GM23248 (cell line): Measurements from ENCODE around the gene GRID2IP. TPM values are rescaled to one million over a fixed set of nuclear protein-coding genes. Genes with fewer than 3 reads are reported as not detected.

Source experiments
- DNase-seq: peaks from one replicate; pipeline ENCODE4 v3.0.0-alpha.2; 2015
- H2AFZ ChIP-seq: fragments of 200-600 bp; sonication (generic); 2 replicates; pipeline ENCODE4 v1.6.1; 2016; ENCODE audit warnings: antibody characterized with exemption
- H3F3A ChIP-seq: fragments of 200-600 bp; sonication (generic); 2 replicates; pipeline ENCODE4 v1.6.1; 2016; ENCODE audit warnings: mild to moderate bottlenecking, antibody characterized with exemption, mixed run types; ENCODE audit not compliant: insufficient read depth
- H3K27ac ChIP-seq: fragments of 200-600 bp; sonication (generic); 2 replicates; pipeline ENCODE4 v1.5.1; 2016; ENCODE audit warnings: mild to moderate bottlenecking
- H3K27me3 ChIP-seq: fragments of 200-600 bp; sonication (generic); replicated peaks from 2 replicates; pipeline ENCODE4 v1.6.1; 2016; ENCODE audit warnings: mild to moderate bottlenecking; ENCODE audit not compliant: insufficient read depth
- H3K36me3 ChIP-seq: fragments of 200-600 bp; sonication (generic); 2 replicates; pipeline ENCODE4 v1.6.1; 2016; ENCODE audit warnings: low read depth, mild to moderate bottlenecking
- H3K4me1 ChIP-seq: fragments of 200-600 bp; sonication (generic); 2 replicates; pipeline ENCODE4 v1.6.1; 2016; ENCODE audit warnings: mild to moderate bottlenecking; ENCODE audit not compliant: insufficient read depth
- H3K4me2 ChIP-seq: fragments of 200-600 bp; sonication (generic); one replicate; pipeline ENCODE4 v1.6.1; 2016; ENCODE audit warnings: mild to moderate bottlenecking; ENCODE audit not compliant: unreplicated experiment
- H3K4me3 ChIP-seq: fragments of 200-600 bp; sonication (generic); 2 replicates; pipeline ENCODE4 v1.5.1; 2016; ENCODE audit warnings: mild to moderate bottlenecking
- H3K79me2 ChIP-seq: fragments of 200-600 bp; sonication (generic); 2 replicates; pipeline ENCODE4 v1.6.1; 2016; ENCODE audit warnings: mild to moderate bottlenecking; ENCODE audit not compliant: insufficient read depth
- H3K9ac ChIP-seq: fragments of 200-600 bp; sonication (generic); 2 replicates; pipeline ENCODE4 v1.6.1; 2016; ENCODE audit warnings: mild to moderate bottlenecking
- H3K9me2 ChIP-seq: fragments of 200-600 bp; sonication (generic); 2 replicates; pipeline ENCODE4 v1.6.1; 2016; ENCODE audit warnings: mixed run types, mild to moderate bottlenecking, moderate library complexity; ENCODE audit not compliant: insufficient read depth
- H3K9me3 ChIP-seq: fragments of 200-600 bp; sonication (generic); one replicate; pipeline ENCODE4 v1.6.1; 2017; ENCODE audit warnings: low read depth
- H4K20me1 ChIP-seq: fragments of 200-600 bp; sonication (generic); 2 replicates; pipeline ENCODE4 v1.6.0; 2016; ENCODE audit not compliant: insufficient read depth
- EZH2 ChIP-seq: fragments of 200-600 bp; sonication (generic); IDR thresholded peaks from 2 replicates; pipeline ENCODE4 v1.6.1; 2018; ENCODE audit warnings: antibody characterized with exemption, mild to moderate bottlenecking; ENCODE audit not compliant: insufficient read depth, poor library complexity, severe bottlenecking
- EZH2phosphoT487 ChIP-seq: fragments of 200-600 bp; sonication (generic); IDR thresholded peaks from 2 replicates; pipeline ENCODE4 v1.6.1; 2018; ENCODE audit warnings: antibody characterized with exemption, moderate library complexity, mild to moderate bottlenecking, low read depth; ENCODE audit not compliant: insufficient read depth
- WGBS, 2 experiments: methylation state at CpG; one replicate each; pipeline ENCODE4 v1.1.6; 2015 to 2017; ENCODE audit warnings: low lambda C conversion rate in 2 of 2, low coverage in 1 of 2; ENCODE audit errors: missing lambda C conversion rate in 2 of 2; 5-methylcytosine and 5-hydroxymethylcytosine counted together
- in situ Hi-C: fragments of 300-500 bp; cut with MboI; formaldehyde crosslinking; loops from 2 replicates; pipeline ENCODE4 v1.15.0; 2020
- polyA plus RNA-seq: library from polyadenylated mRNA; unstranded; fragments of >200 nt; fragmentation: Nextera tagmentation; extraction: Ambion mirVana; gene quantifications from 2 replicates; pipeline ENCODE4 v1.2.1, GENCODE V29; 2016
- total RNA-seq: library from RNA; depleted of rRNA; stranded (reverse); fragments of >200 nt; shearing (Covaris generic); gene quantifications from 2 replicates; pipeline ENCODE4 v1.2.3, GENCODE V29; 2014; rRNA removed

The GRID2IP gene
- total RNA-seq (not detected in 2 replicates), polyA plus RNA-seq (not detected in 2 replicates)

DNA sequence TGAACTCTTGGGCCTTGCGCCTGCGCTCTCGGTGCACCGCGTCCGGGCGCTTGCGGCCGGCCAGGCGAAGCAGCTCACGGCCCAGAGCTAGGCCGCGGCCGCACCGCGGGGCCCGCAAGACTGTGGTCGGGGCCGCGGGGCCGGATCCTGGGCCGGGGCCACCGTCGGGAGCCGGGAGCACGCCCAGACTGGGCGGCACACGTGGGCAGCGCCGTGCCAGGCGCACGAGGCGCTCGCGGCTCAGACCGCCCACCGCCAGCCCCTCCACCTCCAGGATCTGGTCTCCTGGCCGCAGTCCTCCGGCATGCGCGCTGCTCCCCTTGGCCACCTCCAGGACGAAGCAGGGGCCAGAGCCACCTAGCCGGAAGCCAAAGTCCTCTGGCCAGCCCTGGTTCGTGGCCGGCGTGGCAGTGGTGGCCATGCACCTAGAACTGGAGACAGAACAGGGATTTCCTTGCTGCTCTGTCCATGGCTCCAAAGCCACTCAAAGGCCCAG is at the start of gene GRID2IP:
TSS of gene GRID2IP (minus strand) at position 446 of the 496 bp plus-strand sequence. CDS start at position 421, 25 bp downstream.
- WGBS, 2 experiments: 48 to 61% methylated on average over 24 to 43 of the region's 46 CpGs

DNA sequence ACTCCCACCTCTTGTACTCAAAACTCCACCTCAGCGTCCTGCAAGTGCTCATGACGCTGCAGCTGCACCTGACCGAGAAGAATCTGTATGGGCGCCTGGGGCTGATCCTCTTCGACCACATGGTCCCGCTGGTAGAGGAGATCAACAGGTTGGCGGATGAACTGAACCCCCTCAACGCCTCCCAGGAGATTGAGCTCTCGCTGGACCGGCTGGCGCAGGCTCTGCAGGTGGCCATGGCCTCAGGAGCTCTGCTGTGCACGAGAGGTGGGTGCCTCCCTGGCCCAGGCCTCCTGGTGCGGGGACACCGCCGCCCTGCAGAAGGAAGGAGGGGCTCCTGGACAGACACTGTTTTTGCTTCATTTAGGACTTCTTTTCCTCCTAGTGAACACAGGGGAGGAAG is 48.8 kb upstream of the GRID2IP start:
- Histone ChIP-seq H3K9ac (no peak overlapping the region), H4K20me1 (no peaks in the 10 kb centered on the region), H3K9me3 (no peaks in the 10 kb centered on the region), H3F3A (no peaks in the 10 kb centered on the region), H3K9me2 (no peaks in the 10 kb centered on the region), H3K27ac (no peak overlapping the region), H3K4me1 (no peaks in the 10 kb centered on the region), H2AFZ (no peak overlapping the region), H3K36me3 (peaks cover 7% of the 10 kb centered on the region; the same call in 1 of the 2 replicates), H3K4me3 (no peak overlapping the region), H3K4me2 (no peak overlapping the region), H3K27me3 (no peaks in the 10 kb centered on the region), H3K79me2 (no peaks in the 10 kb centered on the region)
- in situ Hi-C loops: no loop called here
- TF ChIP-seq EZH2phosphoT487: no peak
- TF ChIP-seq EZH2: no peak
- WGBS, 2 experiments: 93 to 97% methylated on average over 15 of the region's 15 CpGs
- no peak for DNase-seq

More for the DNA sequence above, at the start of gene GRID2IP:
- DNase-seq: no peak
- Histone ChIP-seq H3K79me2 (no peaks in the 10 kb centered on the region), H4K20me1 (no peaks in the 10 kb centered on the region), H3K9me2 (no peaks in the 10 kb centered on the region), H3K9me3 (no peaks in the 10 kb centered on the region), H3K4me2 (no peak within 1 kb of the TSS), H2AFZ (no peak within 1 kb of the TSS), H3K27ac (no peak within 1 kb of the TSS), H3K4me3 (no peak within 1 kb of the TSS), H3K4me1 (no peaks in the 10 kb centered on the region), H3K9ac (no peak within 1 kb of the TSS), H3K27me3 (no peaks in the 10 kb centered on the region), H3K36me3 (no peaks in the 10 kb centered on the region), H3F3A (no peaks in the 10 kb centered on the region)
- TF ChIP-seq EZH2phosphoT487 (no peak), EZH2 (no peak)
- in situ Hi-C loops: no loop called here

DNA sequence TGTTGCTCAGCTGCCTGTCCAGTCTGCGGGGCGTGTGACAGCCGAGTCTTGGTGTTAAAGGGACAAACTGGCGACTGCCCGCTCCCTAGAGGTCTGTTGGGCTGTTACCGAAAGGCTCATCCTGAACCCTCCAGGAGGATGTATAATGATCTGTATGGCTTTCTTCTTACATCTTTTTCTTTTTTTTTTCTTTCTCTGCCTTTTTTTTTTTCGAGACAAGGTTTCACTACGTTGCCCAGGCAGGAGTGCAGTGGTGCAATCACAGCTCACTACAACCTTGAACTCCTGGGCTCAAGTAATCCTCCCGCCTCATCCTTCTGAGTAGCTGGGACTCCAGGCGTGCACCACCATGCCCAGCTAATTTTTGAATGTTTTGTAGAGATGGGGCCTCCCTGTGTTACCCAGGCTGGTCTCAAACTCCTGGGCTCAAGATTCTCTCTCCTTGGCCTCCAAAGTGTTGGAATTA is 39.4 kb upstream of the GRID2IP start:
- Histone ChIP-seq H3K9me3 (no peaks in the 10 kb centered on the region), H3K9ac (peak overlapping the region; percentile 80), H3K9me2 (no peaks in the 10 kb centered on the region), H3K27me3 (no peaks in the 10 kb centered on the region), H3K4me1 (peaks cover 7% of the 10 kb centered on the region; the same call in 1 of the 2 replicates), H4K20me1 (no peaks in the 10 kb centered on the region), H3K4me3 (peak overlapping the region; percentile 84), H3K27ac (peak overlapping the region; percentile 38), H3F3A (peaks cover 6% of the 10 kb centered on the region), H3K79me2 (peaks cover 23% of the 10 kb centered on the region), H3K4me2 (peak overlapping the region; percentile 91), H3K36me3 (peaks cover 8% of the 10 kb centered on the region; the same call in 1 of the 2 replicates), H2AFZ (peak overlapping the region; percentile 80)
- no peak for TF ChIP-seq EZH2phosphoT487
- TF ChIP-seq EZH2: no peak
- 9% methylated on average over 10 of the region's 10 CpGs for WGBS, 2 experiments
- in situ Hi-C loops: loop anchor here (5.0 to 25.0 kb wide), 2 partner anchors 52 to 347 kb away; no protein-coding TSS in a partner anchor
- DNase-seq: no peak

DNA sequence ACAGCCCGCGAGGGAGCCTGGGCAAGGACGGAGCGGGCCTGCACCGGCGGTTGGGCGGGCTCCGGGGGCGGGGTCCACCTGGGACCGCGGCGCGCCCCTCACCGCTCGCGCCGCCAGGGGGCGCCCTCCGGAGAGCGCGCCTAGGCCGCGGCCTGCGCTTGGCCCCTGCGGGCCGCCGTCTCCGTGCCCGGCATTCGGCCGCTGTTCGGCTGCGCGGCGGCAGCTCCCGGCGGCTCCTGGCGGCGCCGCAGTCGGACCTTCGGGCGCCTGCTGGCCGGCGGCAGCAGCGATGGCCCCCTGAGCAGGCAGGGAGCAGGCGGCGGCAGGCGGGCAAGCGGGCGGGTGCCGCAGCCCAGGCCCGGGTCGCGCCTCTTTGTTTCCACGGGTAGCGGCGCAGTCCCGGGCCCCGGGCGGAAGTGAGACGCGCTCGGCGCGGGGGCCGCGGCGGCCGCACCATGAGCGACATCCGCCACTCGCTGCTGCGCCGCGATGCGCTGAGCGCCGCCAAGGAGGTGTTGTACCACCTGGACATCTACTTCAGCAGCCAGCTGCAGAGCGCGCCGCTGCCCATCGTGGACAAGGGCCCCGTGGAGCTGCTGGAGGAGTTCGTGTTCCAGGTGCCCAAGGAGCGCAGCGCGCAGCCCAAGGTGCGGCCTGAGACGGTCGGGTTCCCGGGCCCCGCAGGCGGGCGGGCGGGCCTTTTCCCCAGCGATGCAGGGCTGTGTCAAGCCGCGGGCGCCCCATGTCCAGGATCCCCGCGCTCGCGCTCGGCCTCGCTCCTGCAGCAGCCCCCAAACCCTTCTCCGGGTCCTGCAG is 38.8 kb upstream of the GRID2IP start, which contains the start of gene INTS15:
TSS of gene INTS15 (plus strand) at position 193 of the 816 bp plus-strand sequence. CDS start at position 456, 263 bp downstream.
- Histone ChIP-seq H3K4me2 (peak within 1 kb of the TSS; percentile 91), H3K79me2 (peaks cover 23% of the 10 kb centered on the region), H3K9me2 (no peaks in the 10 kb centered on the region), H2AFZ (peak within 1 kb of the TSS; percentile 80), H3K4me1 (peaks cover 7% of the 10 kb centered on the region; the same call in 1 of the 2 replicates), H3K36me3 (peaks cover 8% of the 10 kb centered on the region; the same call in 1 of the 2 replicates), H3K27ac (peak within 1 kb of the TSS; percentile 38), H4K20me1 (no peaks in the 10 kb centered on the region), H3K9ac (peak within 1 kb of the TSS; percentile 80), H3K27me3 (no peaks in the 10 kb centered on the region), H3F3A (peaks cover 6% of the 10 kb centered on the region), H3K9me3 (no peaks in the 10 kb centered on the region), H3K4me3 (peak within 1 kb of the TSS; percentile 84)
- no peak for TF ChIP-seq EZH2phosphoT487
- no peak for TF ChIP-seq EZH2
- in situ Hi-C loops: loop anchor here (5.0 to 25.0 kb wide), 2 partner anchors 52 to 347 kb away; no protein-coding TSS in a partner anchor
- DNase-seq: peak; percentile 91
- 0 to 1% methylated on average over 47 to 78 of the region's 107 CpGs for WGBS, 2 experiments
